ENCODE results near the gene GRAMD4.

- TF ChIP-seq CTCF (conservative IDR thresholded peaks at IDR 0.05; ENCODE audit: low read depth, low read length) (no peak), EZH2 (IDR thresholded peaks at IDR 0.05; ENCODE audit: low read length, unreplicated experiment) (no peak)
These were observed 1.9 kb downstream of the GRAMD4 start for GRCh38 chr22:46622081-46622521.
